ENCODE data around the gene PHACTR2.
"Not testable (repeated sequence)": the region's sequence is repeated elsewhere in the genome, so short reads cannot be mapped to it uniquely, and the experiment has no call there.

Gene PHACTR2

GRCh38 chr6:143677891-143678791 lies at the start of gene PHACTR2:
PHACTR2 (plus strand) TSS chr6:143677965; CDS start chr6:143678164, 199 bp downstream.
- H3K4me3 ChIP-seq (ENCODE audit: low read depth, low read length): peak within 1 kb of the TSS; percentile 76
- no peak for TF ChIP-seq CTCF (IDR thresholded peaks at IDR 0.05; ENCODE audit: low read depth, low read length)

- no peak for TF ChIP-seq CTCF (IDR thresholded peaks at IDR 0.05; ENCODE audit: low read depth, low read length)
- 0 out of 2 replicates have a peak overlapping the region, but pooled peaks have one; percentile 7 for H3K4me3 ChIP-seq (ENCODE audit: low read depth, low read length)
These were observed 48.4 kb upstream of the PHACTR2 start for GRCh38 chr6:143629104-143630080.

GRCh38 chr6:143631196-143631595 lies 46.6 kb upstream of the PHACTR2 start:
- not testable (repeated sequence) for H3K4me3 ChIP-seq (ENCODE audit: low read depth, low read length)

- no peak overlapping the region for H3K4me3 ChIP-seq (ENCODE audit: low read depth, low read length)
- no peak for TF ChIP-seq CTCF (IDR thresholded peaks at IDR 0.05; ENCODE audit: low read depth, low read length)
These were observed 44.9 kb upstream of the PHACTR2 start for GRCh38 chr6:143632894-143633293.

GRCh38 chr6:143634486-143634885 lies 43.3 kb upstream of the PHACTR2 start:
- no peak overlapping the region for H3K4me3 ChIP-seq (ENCODE audit: low read depth, low read length)
- no peak for TF ChIP-seq CTCF (IDR thresholded peaks at IDR 0.05; ENCODE audit: low read depth, low read length)

- H3K4me3 ChIP-seq (ENCODE audit: low read depth, low read length): no peak overlapping the region
- no peak for TF ChIP-seq CTCF (IDR thresholded peaks at IDR 0.05; ENCODE audit: low read depth, low read length)
These were observed 40.1 kb upstream of the PHACTR2 start for GRCh38 chr6:143637691-143638090.

- TF ChIP-seq CTCF (IDR thresholded peaks at IDR 0.05; ENCODE audit: low read depth, low read length): no peak
- no peak overlapping the region for H3K4me3 ChIP-seq (ENCODE audit: low read depth, low read length)
These were observed 35.4 kb upstream of the PHACTR2 start for GRCh38 chr6:143642403-143642802.

All from WI38 (cell line).